Muscle of arm (tissue), 12 donors: ENCODE data around the gene CACNA1C. TPM values are rescaled to one million over a fixed set of nuclear protein-coding genes. Genes with fewer than 3 reads are reported as not detected.

ENCODE experiments used
- DNase-seq: peaks from one replicate; pipeline ENCODE4 v3.0.0-alpha.2; 2013
- polyA plus RNA-seq, 12 donors: library from polyadenylated mRNA; unstranded; fragments of 120-200 nt; gene quantifications; one replicate each; pipeline ENCODE4 v1.2.1, GENCODE V29; 2013; ENCODE audit not compliant: insufficient read length in 12 of 12

Gene CACNA1C
- polyA plus RNA-seq, 12 donors: 2.3 to 6.7 (median 3.2) TPM; not detected in 1

DNA sequence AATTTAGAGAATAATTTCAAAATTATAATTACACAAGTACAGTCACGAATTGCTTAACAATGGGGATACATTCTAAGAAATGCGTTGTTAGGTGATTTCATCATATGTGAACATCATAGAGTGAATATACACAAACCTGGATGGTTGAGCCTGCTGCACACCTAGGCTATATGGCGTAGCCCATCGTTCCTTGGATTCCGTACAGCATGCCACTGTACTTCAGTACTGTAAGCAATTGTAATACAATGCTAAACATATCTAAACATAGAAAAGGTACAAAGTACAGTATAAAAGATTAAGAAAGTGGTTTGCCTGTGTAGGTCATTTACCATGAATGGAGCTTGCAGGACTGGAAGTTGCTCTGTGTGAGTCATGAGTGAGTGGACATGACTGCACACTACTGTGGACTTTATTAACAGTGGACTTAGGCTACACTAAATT, 286.2 kb downstream of the CACNA1C start:
- no peak for DNase-seq

DNA sequence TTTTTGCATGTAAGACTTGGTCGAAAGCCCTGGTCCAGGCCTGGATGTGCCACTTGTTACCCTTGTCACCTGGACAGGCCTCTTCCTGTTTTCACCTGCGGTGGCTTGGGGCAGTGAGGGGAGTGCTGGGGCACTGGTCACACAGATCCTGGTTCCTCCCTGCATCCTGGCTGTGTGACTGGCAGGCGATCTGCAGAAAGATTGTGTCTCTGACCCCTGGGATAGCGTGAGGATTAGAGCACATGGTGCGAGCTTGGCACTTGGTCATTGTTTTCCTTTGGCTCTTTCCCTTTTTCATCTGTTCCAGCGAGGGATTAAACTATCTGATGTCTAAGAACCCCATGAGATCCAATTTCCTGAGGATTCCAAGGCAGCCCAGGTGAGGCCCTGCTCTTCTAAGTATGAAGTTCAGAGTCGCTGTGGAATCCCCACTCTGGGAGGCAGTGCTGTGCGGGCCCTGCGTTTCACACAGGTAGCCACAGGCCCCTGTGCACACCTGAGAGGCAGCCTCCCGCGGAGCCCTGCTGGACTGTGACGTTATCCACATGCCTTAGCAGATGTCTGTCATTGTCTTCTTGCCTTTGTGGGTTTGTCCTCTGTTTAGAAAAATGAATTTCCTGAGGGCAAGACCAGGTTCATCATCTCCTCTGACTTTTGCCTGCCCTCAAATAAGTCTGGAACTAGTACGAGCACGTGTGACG, 288.4 kb downstream of the CACNA1C start:
- DNase-seq: no peak

DNA sequence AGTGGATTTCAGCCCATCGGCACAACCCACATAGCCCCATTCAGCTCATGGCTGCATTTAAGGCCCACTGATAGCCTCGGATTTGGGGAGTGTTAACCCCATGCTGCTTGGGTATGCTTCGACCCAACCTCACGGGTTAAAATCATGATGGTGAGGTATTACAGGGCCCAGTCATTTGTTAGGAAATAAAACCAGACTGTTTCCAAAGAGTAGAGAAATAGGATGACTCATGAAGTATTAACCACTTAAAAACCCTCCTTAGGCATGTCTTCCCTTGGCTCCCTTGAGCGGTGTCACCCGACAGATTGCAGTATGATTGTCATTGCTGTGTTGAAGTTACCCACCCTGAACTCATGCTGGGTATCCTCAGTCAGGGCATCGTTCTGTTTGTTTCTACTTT, 289.1 kb downstream of the CACNA1C start:
- DNase-seq: no peak

- no peak for DNase-seq
These were observed 290.9 kb downstream of the CACNA1C start for GRCh38 chr12:2343681-2344080.

GRCh38 chr12:2344476-2344875, 291.7 kb downstream of the CACNA1C start:
- DNase-seq: no peak

- DNase-seq: no peak
These were observed 292.1 kb downstream of the CACNA1C start for GRCh38 chr12:2344885-2345284.

- DNase-seq: no peak
These were observed 293.1 kb downstream of the CACNA1C start for GRCh38 chr12:2345902-2346301.

GRCh38 chr12:2346416-2346815, 293.6 kb downstream of the CACNA1C start:
- no peak for DNase-seq

DNA sequence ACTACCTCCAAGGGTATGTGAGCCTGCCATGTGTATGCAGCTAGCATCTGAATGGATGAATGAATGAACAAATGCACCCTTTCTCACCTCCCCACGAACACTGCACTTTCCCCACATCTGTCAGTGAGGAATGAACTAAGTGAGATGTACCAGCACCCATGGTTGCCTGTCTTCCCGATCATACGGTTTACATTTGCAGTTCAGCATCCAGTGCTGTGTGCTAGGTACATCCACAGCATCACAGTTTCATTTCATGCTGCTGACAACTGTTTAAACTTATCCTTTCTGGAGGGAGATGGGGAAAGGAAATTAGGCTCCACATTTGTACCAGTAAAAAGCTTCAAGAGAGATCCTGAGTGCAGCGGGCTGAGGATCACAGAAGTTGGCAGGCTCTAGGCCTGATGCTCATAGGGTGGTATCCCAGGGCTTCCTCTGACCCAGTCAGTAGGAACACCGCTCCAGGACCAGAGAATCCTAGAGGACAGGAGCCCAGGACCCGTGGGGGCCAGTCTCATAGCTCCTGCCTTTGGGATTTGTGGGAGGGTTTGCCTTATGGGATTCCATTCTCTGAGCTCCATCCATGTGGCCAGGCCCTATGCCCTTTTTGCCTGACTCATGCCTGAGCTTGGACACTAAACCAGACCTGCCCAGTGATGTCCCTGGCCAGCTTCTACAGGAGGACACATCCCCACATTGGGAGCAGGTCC, 294.5 kb downstream of the CACNA1C start:
- no peak for DNase-seq

DNA sequence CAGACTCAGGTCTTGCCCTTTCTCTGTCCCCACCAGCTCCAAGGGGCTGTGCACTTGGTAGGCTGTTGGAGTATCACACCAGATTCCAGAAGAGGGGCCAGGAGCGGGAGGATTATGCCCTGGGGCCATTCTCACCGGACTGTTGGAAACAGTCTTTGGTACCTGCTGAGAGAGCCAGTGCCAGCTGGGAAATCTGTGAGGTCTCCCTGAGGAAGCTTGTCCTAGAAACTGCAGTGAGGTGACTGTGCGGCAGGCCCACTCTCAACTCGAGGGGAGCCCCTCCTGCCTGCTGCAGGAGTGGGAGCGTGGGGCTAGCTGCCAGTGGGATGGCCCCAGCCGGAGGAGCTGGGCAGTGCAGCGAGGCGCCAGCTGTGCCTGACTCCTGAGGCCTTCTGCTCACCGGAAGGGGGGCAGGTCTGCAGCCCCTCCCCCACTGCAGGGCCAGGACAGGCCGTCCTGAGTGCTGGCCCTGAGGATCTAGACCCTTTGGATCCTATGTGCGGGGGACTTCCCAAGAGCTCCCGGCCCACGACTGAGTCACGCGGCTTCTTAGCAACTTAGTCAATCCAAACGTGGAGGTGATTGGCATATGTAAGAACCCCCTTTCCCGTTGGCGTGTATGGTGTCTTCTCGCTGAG, 295.2 kb downstream of the CACNA1C start:
- DNase-seq: no peak

GRCh38 chr12:2348482-2348852, 295.7 kb downstream of the CACNA1C start:
- DNase-seq: no peak

- DNase-seq: no peak
These were observed 298.4 kb downstream of the CACNA1C start for GRCh38 chr12:2351161-2351560.

DNA sequence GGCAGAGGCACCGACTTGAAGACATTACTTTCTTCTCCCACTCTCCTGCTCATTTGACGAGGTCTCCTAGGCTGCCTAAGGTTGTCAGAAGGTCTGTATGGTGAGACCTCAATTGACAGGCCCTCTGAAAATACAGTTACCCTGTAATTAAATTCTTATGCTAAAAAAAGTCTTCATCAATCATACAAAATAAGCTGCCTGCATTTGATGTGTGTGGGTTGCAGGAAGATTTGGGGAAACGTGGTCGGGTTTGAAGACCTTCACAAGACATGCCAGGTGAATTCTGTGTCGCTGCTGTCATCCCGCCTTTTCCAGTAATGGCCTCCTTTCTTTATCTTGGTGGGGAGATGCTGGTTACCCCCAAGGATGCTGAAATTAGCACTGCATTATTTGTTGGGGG, 299.4 kb downstream of the CACNA1C start:
- DNase-seq: no peak

DNA sequence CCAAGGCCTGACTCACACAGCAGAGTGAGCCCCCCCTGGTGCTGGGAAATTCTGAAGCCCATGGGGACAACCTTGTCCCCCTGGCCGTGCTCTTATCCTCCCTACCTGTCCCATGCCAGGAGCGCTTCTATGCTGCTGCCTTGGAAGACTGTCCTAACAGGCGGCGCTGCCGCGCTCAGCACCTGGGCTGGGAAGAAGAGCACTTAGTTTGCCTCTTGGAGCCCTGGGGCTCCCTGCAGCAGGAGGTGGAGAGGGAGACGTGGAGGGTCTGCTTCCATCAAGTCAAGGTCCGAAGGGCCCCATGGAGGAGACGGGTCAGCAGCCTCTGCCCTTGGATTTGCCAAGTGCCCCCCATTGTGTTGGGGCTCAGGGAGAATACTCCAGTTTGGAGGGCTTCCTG, 300.5 kb downstream of the CACNA1C start:
- no peak for DNase-seq

DNA sequence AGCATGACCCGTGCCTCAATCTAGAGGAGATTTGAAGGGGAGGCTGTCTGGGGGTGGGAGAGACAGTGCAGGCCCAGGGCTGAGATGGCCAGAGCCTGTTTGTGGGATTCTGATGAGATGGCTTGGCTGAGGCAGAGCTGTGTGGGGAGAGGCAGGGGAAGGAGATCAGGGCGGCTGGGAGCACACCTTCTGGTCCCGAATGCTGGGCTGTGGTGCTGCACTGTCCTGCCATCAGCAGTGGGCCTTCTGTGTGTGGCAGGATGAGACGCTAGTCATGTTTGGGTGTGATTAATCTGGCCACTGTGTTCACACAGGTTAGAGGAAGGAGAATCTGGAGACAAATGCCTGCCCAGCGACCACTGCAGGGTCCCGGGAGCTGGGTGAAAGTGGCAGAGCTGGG, 300.9 kb downstream of the CACNA1C start:
- no peak for DNase-seq

DNA sequence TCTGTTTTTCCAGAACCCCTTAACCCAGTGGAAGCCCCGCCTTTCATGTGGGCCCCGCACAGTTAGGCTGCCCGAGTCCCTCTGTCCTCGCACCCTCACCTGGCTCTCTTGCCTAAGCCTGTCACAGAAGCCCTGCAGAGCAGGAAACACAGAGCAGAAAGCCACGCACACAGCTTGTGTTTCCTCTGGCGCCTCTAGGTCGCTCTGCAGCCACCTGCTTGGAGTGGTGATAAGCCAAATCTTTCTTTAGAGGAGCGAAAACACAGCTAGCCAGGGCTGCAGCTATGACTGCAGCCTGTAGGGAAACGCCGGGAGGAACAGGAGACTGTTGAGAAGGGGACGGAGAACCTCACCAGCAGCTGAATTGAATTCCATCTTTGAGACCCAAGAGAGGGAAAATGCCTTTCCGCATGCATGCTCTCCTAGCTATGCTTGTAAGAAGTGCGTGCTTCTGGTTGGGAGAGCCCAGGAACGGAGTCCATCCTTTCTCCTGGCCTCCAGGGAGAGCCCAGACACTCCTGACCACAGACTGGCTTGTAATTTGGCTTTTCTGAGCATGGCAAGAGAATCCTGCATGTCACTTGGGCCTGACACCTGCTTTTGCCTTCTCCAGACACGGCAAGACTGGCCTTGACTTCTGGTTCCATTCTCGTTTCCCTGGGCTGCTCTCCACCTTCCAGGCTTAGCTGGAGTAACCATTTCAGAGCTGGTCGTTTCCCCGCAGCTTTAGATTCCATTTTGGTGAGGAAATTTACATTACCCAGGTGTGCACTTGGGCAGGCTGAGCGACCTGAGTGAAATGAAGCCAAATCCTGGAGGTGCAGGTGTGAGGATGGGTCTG, 301.6 kb downstream of the CACNA1C start:
- no peak for DNase-seq

DNA sequence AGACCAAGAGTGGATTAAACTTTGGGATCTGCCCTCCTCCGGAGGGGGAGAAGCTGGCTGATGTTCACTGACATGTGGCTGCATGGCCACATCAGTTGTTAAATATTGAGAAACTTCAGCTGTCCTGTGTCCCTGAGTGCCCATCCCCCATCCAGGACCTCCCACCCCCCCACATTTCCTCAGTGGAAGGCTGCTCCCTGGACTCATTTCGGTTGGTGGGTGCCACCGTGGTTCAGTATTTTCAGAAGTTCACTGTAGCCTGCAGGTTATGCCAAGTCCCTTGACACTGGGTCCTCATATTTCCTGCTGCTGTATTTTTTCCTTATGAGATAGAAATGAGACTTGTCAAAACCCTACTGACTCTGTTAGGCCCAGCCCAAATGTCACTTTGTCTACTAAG, 302.4 kb downstream of the CACNA1C start:
- DNase-seq: no peak

DNA sequence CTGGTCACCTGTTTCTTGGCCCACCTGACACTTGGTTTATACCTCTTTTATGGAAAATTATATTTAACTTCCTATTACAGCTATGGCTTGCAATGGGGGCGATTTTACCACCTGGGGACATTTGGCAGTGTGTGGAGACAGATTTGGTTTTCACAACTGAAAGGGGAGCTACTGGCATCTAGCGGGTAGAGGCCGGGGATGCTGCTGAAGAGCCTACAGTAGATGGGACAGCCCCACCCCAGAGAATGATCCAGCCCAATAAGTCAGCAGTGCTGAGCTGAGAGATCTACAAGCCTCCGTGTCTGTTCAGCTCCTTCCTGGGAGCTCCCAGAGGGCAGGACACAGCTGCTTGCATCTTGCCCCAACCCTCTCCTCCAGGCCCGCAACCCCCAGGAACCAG, 302.8 kb downstream of the CACNA1C start:
- DNase-seq: no peak

- DNase-seq: no peak
These were observed 303.9 kb downstream of the CACNA1C start for GRCh38 chr12:2356601-2357125.

DNA sequence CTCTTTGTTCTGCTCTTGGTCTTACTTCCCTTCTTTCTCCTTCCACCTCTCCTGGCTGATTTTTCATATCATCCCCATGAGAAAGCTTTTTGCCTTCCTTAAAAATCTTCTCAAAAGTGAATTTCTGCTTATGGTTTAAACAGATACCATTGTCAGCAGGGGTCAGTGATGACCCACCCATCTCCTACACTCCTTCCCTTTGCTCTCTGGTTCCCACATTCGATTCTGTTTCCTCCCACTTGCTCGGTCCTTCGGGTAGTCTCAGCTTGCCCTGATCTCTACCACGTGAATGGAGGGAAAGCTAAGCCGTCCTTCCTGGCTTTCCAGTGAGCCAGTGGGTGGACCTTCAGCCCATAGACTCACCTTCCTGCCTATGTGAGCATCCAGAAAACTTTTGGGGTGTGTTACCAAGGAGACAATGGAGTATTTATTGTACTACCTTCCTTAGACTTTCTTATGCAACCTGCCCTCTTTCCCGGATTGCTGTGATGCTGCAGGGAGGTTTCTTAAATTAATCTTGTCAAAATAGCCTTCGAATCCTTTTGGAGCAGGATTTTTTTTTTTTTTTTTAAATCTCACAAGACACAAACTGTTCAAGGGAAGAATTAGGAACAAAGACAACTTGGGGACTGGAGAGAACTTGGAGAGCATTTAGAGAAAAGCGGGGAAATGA, 306.3 kb downstream of the CACNA1C start:
- peak; percentile 32 for DNase-seq
